WTC11 (cell line): ENCODE results near the gene NET1.
A peak's percentile ranks its signal among the peaks of the same experiment; 100 is the strongest.

Source experiments
- CBFB ChIP-seq: sonication (generic); formaldehyde crosslinking; IDR thresholded peaks from 2 replicates; pipeline ENCODE4 v1.8.1; 2022; ENCODE audit warnings: mild to moderate bottlenecking, low read depth, missing genetic modification reagents
- CTCF ChIP-seq: fragments of 200-600 bp; IDR thresholded peaks from 2 replicates; pipeline ENCODE4 v1.8.0; 2022; ENCODE audit warnings: antibody characterized with exemption
- GABPB1 ChIP-seq: sonication (generic); formaldehyde crosslinking; IDR thresholded peaks from 2 replicates; pipeline ENCODE4 v1.8.1; 2023; ENCODE audit warnings: mild to moderate bottlenecking, missing genetic modification reagents
- JAZF1 ChIP-seq: fragments of 250-450 bp; sonication (Bioruptor Pico); IDR thresholded peaks from 2 replicates; pipeline ENCODE4 v1.9.0; 2021; ENCODE audit warnings: moderate library complexity, mild to moderate bottlenecking, inconsistent platforms
- PREB ChIP-seq: sonication (generic); formaldehyde crosslinking; IDR thresholded peaks from 2 replicates; pipeline ENCODE4 v1.8.1; 2022; ENCODE audit warnings: mild to moderate bottlenecking, missing genetic modification reagents, moderate library complexity, borderline replicate concordance
- SP1 ChIP-seq: sonication (generic); formaldehyde crosslinking; conservative IDR thresholded peaks from 2 replicates; pipeline ENCODE4 v1.8.1; 2022; ENCODE audit warnings: missing genetic modification reagents
- ZNF281 ChIP-seq: sonication (generic); formaldehyde crosslinking; IDR thresholded peaks from 2 replicates; pipeline ENCODE4 v1.8.0; 2023; ENCODE audit warnings: mild to moderate bottlenecking, missing genetic modification reagents

GRCh38 chr10:5466451-5467206 lies 54.3 kb downstream of the NET1 start:
- TF ChIP-seq CTCF (no peak), GABPB1 (CRISPR knock-in tag) (no peak), JAZF1 (CRISPR knock-in tag) (no peak), PREB (CRISPR knock-in tag) (no peak), CBFB (CRISPR knock-in tag) (no peak), SP1 (CRISPR knock-in tag) (no peak), ZNF281 (peak; percentile 95)
